ENCODE data around the gene METAP1D. TPM values are rescaled to one million over a fixed set of nuclear protein-coding genes. Genes with fewer than 3 reads are reported as not detected.

METAP1D gene
- total RNA-seq, 1 experiment from 2014 or later: 5.2 TPM

- Histone ChIP-seq H3K4me2 (ENCODE audit: insufficient read depth, insufficient read length, low read length) (no peak overlapping the region), H3K79me1 (ENCODE audit: insufficient read depth, low read depth, low read length, poor library complexity, severe bottlenecking) (no peaks in the 10 kb centered on the region), H2BK12ac (ENCODE audit: insufficient read length, low read depth, low read length) (no peak overlapping the region), H2BK15ac (ENCODE audit: low read depth, low read length) (no peak overlapping the region), H3K18ac (ENCODE audit: insufficient read length, low read depth, low read length) (no peak overlapping the region), H3K56ac (ENCODE audit: insufficient read length, low read depth, low read length) (no peak overlapping the region), H3K9ac (ENCODE audit: extremely low read depth, insufficient read length, low read length) (no peak overlapping the region), H3K27ac (ENCODE audit: insufficient read length, low read depth, low read length) (no peak overlapping the region), H2BK120ac (ENCODE audit: low read depth, low read length, poor library complexity, severe bottlenecking) (no peak overlapping the region), H3K4me1 (ENCODE audit: insufficient read depth, low read length) (peaks cover 2% of the 10 kb centered on the region; the same call in 1 of the 2 replicates), H3K23me2 (ENCODE audit: insufficient read length, low read depth, low read length, poor library complexity, severe bottlenecking) (no peaks in the 10 kb centered on the region), H3T11ph (ENCODE audit: low read length) (no peak overlapping the region), H2AK5ac (ENCODE audit: insufficient read length, low read length) (no peak overlapping the region), H3K14ac (ENCODE audit: insufficient read depth, low read length) (no peak overlapping the region), H3K4ac (ENCODE audit: low read depth, low read length) (no peak overlapping the region), H3K79me2 (ENCODE audit: insufficient read depth, low read length) (no peaks in the 10 kb centered on the region), H2BK5ac (ENCODE audit: insufficient read length, low read length) (no peak overlapping the region), H2AFZ (ENCODE audit: low read length) (no peak overlapping the region), H3K9me3 (ENCODE audit: control insufficient read depth, low read depth, low read length) (no peaks in the 10 kb centered on the region), H3K27me3 (ENCODE audit: insufficient read depth, low read length) (no peaks in the 10 kb centered on the region), H2BK20ac (ENCODE audit: low read depth, low read length, poor library complexity, severe bottlenecking) (no peak overlapping the region), H3K23ac (ENCODE audit: insufficient read length, low read depth, low read length) (no peak overlapping the region), H4K8ac (replicated peaks; ENCODE audit: insufficient read length, low read depth, low read length) (no peak overlapping the region), H4K5ac (ENCODE audit: insufficient read length, low read depth, low read length) (no peak overlapping the region), H4K20me1 (ENCODE audit: control insufficient read depth, insufficient read depth, insufficient read length) (no peaks in the 10 kb centered on the region), H4K91ac (ENCODE audit: insufficient read length, low read depth, low read length) (no peak overlapping the region)
- Mint-ChIP-seq H3K36me3 (ENCODE audit: insufficient read depth in 1 of 3, low read depth in 3 of 3) (peaks cover 0 to 4% (median 0%) of the 10 kb centered on the region in 3 experiments; a peak in 2 of 7 replicates), H3K27me3 (ENCODE audit: low read depth) (peaks cover 21% of the 10 kb centered on the region), H3K27ac (no peak overlapping the region), H3K9me3 (no peaks in the 10 kb centered on the region), H3K4me3 (no peak overlapping the region), H3K4me1 (no peaks in the 10 kb centered on the region)
- TF ChIP-seq CTCF (conservative IDR thresholded peaks at IDR 0.05): no peak
- no CpG with 5 or more reads among the region's 3 CpGs for WGBS (ENCODE audit: extremely low coverage, insufficient read length, low lambda C conversion rate)
- DNase-seq: no peak
These were observed 72.5 kb downstream of the METAP1D start for GRCh38 chr2:172072303-172072702.
